ENCODE data around the gene NPB. TPM values are rescaled to one million over a fixed set of nuclear protein-coding genes. Genes with fewer than 3 reads are reported as not detected.

Gene NPB
- total RNA-seq, 1 donor from 2014 or later = 0.96 TPM

DNA sequence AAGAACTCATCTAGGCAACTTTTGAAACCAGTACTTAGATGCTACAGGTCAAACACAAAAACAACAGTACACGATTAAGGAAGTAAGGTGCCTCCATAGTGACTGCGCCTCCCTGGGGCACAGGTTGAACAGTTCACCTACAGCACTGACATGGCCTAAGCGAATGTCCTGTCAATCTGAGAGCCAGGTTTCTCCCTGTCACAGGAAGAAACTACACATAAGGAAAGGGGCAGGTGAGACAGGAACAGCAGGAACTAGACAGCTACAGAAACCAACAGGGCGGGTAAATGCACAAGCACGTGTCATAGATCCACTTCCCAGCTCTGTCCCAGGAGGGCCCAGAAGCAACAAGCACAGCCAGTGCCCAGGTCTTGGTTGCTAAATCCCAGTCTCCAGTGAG, 22.9 kb upstream of the NPB start:
- no peaks in the 10 kb centered on the region for H3K4me1 Mint-ChIP-seq (ENCODE audit: low read depth, unreplicated experiment)

DNA sequence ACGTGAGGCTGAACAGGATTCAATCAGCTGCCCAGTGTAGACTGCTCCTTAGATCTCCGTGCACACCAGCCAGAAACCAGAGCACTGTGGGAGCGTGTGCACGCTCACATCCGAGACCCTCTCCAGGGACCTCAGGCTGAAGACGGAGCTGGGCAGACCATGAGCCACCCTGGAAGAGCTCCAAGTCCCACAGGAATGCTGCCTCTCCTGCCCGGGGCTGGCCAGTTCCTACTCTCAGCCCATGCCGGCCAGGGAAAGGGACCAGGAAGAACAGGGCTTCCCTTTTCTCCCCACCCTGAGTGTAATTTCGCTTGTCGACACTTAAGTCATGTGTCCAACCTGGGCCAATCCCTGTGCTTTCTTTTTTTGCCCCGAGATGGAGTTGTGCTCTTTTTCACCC, 17.5 kb upstream of the NPB start:
- no peaks in the 10 kb centered on the region for H3K36me3 Mint-ChIP-seq (ENCODE audit: unreplicated experiment)
- no peak for DNase-seq
- H3K27me3 Mint-ChIP-seq (ENCODE audit: unreplicated experiment) = peaks cover 4% of the 10 kb centered on the region
- H3K27ac Mint-ChIP-seq (ENCODE audit: unreplicated experiment) = no peak overlapping the region
- peaks cover 2% of the 10 kb centered on the region for H3K9me3 Mint-ChIP-seq (ENCODE audit: unreplicated experiment)
- no peaks in the 10 kb centered on the region for H3K4me1 Mint-ChIP-seq (ENCODE audit: low read depth, unreplicated experiment)
- no peak overlapping the region for H3K4me3 Mint-ChIP-seq (ENCODE audit: unreplicated experiment)
- TF ChIP-seq, protein P1, sequence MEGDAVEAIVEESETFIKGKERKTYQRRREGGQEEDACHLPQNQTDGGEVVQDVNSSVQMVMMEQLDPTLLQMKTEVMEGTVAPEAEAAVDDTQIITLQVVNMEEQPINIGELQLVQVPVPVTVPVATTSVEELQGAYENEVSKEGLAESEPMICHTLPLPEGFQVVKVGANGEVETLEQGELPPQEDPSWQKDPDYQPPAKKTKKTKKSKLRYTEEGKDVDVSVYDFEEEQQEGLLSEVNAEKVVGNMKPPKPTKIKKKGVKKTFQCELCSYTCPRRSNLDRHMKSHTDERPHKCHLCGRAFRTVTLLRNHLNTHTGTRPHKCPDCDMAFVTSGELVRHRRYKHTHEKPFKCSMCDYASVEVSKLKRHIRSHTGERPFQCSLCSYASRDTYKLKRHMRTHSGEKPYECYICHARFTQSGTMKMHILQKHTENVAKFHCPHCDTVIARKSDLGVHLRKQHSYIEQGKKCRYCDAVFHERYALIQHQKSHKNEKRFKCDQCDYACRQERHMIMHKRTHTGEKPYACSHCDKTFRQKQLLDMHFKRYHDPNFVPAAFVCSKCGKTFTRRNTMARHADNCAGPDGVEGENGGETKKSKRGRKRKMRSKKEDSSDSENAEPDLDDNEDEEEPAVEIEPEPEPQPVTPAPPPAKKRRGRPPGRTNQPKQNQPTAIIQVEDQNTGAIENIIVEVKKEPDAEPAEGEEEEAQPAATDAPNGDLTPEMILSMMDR (IDR thresholded peaks at IDR 0.05; ENCODE audit: partially characterized antibody, unreplicated experiment) = no peak

More for the DNA sequence above, 22.9 kb upstream of the NPB start:
- TF ChIP-seq, protein P1 (IDR thresholded peaks at IDR 0.05; ENCODE audit: partially characterized antibody, unreplicated experiment) = no peak
- Mint-ChIP-seq H3K4me3 (ENCODE audit: unreplicated experiment) (no peak overlapping the region), H3K9me3 (ENCODE audit: unreplicated experiment) (peaks cover 1% of the 10 kb centered on the region), H3K36me3 (ENCODE audit: unreplicated experiment) (no peaks in the 10 kb centered on the region), H3K27ac (ENCODE audit: unreplicated experiment) (no peak overlapping the region), H3K27me3 (ENCODE audit: unreplicated experiment) (peaks cover 2% of the 10 kb centered on the region)
- no peak for DNase-seq

DNA sequence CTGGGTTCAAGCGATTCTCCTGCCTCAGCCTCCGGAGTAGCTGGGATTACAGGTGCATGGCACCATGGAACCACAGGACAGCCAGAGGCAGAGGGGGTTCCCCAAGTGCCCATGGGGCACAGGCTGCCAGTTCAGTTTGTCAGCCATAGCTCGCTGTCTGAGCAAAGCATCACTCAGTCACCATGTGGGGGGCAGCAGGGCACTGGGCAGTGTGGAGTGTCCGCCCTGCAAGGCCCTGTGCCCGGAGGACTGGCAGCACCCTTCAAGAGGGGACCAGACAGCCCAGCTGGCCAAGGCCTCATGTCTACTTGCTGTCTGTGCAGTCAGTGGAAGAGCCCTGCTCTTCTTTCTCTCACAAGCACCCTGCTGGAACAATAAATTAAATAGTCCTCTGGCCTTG, 17.1 kb upstream of the NPB start:
- H3K27me3 Mint-ChIP-seq (ENCODE audit: unreplicated experiment) = peaks cover 5% of the 10 kb centered on the region
- H3K36me3 Mint-ChIP-seq (ENCODE audit: unreplicated experiment) = no peaks in the 10 kb centered on the region
- H3K4me1 Mint-ChIP-seq (ENCODE audit: low read depth, unreplicated experiment) = no peaks in the 10 kb centered on the region
- H3K9me3 Mint-ChIP-seq (ENCODE audit: unreplicated experiment) = peaks cover 2% of the 10 kb centered on the region
- H3K27ac Mint-ChIP-seq (ENCODE audit: unreplicated experiment) = no peak overlapping the region
- no peak for DNase-seq
- H3K4me3 Mint-ChIP-seq (ENCODE audit: unreplicated experiment) = no peak overlapping the region
- TF ChIP-seq, protein P1 (IDR thresholded peaks at IDR 0.05; ENCODE audit: partially characterized antibody, unreplicated experiment) = no peak

DNA sequence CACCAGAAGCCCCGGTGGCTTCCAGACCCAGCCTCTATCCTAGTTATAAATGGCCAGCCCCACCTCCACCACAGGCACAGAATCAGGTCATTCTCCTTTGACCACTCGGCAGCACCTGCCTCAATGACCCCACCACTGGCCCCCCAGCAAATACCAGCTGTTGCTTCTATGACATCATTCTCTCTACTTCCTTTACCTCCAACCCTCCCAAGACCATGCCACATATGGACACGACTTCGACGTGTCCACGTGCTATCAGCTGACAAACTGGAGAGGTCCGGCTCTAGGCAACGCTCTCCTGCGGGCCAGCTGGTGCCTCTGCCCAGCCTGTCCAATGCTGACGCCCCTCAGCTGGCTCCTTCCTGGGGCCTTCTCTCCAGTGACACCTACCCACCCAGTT, 16.6 kb upstream of the NPB start:
- Mint-ChIP-seq H3K27ac (ENCODE audit: unreplicated experiment) (peak overlapping the region; percentile 8), H3K27me3 (ENCODE audit: unreplicated experiment) (peaks cover 7% of the 10 kb centered on the region), H3K4me1 (ENCODE audit: low read depth, unreplicated experiment) (no peaks in the 10 kb centered on the region), H3K4me3 (ENCODE audit: unreplicated experiment) (no peak overlapping the region), H3K36me3 (ENCODE audit: unreplicated experiment) (no peaks in the 10 kb centered on the region), H3K9me3 (ENCODE audit: unreplicated experiment) (peaks cover 2% of the 10 kb centered on the region)
- no peak for DNase-seq
- TF ChIP-seq, protein P1 (IDR thresholded peaks at IDR 0.05; ENCODE audit: partially characterized antibody, unreplicated experiment) = no peak

DNA sequence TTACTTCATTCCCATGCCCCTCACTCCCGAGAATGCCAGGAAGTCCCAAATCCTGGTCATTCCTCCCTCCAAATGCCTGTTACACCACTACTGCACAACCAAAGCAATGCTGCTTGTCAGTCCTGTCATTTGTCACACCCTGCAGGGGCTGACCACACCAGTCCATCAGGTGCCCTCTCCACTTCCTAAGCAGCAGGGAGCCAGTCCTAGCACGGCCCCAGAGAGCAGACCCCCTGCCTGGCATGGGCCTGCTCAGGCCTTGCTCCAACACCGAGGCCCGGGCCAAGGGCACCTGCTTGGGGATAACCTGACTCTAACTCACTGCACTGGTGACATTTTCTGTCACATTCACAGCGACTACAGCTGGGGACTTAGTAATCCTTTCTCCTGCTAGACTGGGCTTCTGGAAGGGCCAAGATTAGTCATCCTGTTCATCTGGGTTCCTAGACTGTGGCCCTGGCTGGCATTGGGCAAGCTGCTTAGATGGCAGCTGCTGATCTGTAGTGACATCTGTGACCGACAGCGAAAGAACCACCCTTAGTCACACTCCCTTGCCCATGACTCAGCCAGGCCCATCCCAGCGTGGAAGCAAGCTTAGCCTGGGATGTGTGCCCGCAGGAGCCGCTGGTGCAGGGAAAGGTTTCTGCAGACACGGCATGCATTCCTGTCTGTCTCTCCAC, 16.0 kb upstream of the NPB start:
- peaks cover 7% of the 10 kb centered on the region for H3K27me3 Mint-ChIP-seq (ENCODE audit: unreplicated experiment)
- TF ChIP-seq, protein P1 (IDR thresholded peaks at IDR 0.05; ENCODE audit: partially characterized antibody, unreplicated experiment) = no peak
- no peaks in the 10 kb centered on the region for H3K4me1 Mint-ChIP-seq (ENCODE audit: low read depth, unreplicated experiment)
- DNase-seq = no peak
- no peaks in the 10 kb centered on the region for H3K36me3 Mint-ChIP-seq (ENCODE audit: unreplicated experiment)
- peaks cover 2% of the 10 kb centered on the region for H3K9me3 Mint-ChIP-seq (ENCODE audit: unreplicated experiment)
- H3K4me3 Mint-ChIP-seq (ENCODE audit: unreplicated experiment) = no peak overlapping the region
- peak overlapping the region; percentile 8 for H3K27ac Mint-ChIP-seq (ENCODE audit: unreplicated experiment)
